ENCODE measurements around the gene ARPP21. TPM values are rescaled to one million over a fixed set of nuclear protein-coding genes. Genes with fewer than 3 reads are reported as not detected.

Gene ARPP21
- total and polyA plus RNA-seq, 2 donors (not counting 3 experiments of a cell fraction or from before 2014, with no cell fraction given), result not detected

GRCh38 chr3:35671483-35671882 is 32.2 kb downstream of the ARPP21 start:
- intact Hi-C loops (cut with micrococcal nuclease) (no loop called here), dilution Hi-C loops (cut with MboI; ENCODE audit: extremely low pct_ligation_motif_present, low sequenced_read_pairs) (no loop called here)
- POLR2A ChIA-PET, result no interaction called here
- Histone ChIP-seq H3K36me3 (ENCODE audit: control insufficient read depth in 2 of 2, extremely low read depth in 1 of 2, insufficient read depth in 2 of 2, low read length in 2 of 2) (no peaks in the 10 kb centered on the region), H3K4me1 (ENCODE audit: control insufficient read depth, extremely low read depth, insufficient read depth, low read length) (peaks cover 4% of the 10 kb centered on the region), H3K27me3 (ENCODE audit: control insufficient read depth in 2 of 2, insufficient read depth in 2 of 2, low read length in 2 of 2) (peaks cover 0 to 2% of the 10 kb centered on the region in 2 experiments), H3K9ac (replicated peaks; ENCODE audit: extremely low read depth, insufficient read depth, low read length) (no peak overlapping the region), H3K79me2 (ENCODE audit: control insufficient read depth, insufficient read depth, low read length) (no peaks in the 10 kb centered on the region), H3K9me3 (replicated peaks; ENCODE audit: control insufficient read depth, insufficient read depth, low read length) (no peaks in the 10 kb centered on the region), H3K27ac (ENCODE audit: insufficient read depth, low read depth, low read length) (no peak overlapping the region), H3K9me1 (replicated peaks; ENCODE audit: control insufficient read depth, extremely low read depth, insufficient read depth, low read length) (no peaks in the 10 kb centered on the region), H3K4me3 (replicated peaks in 1 of 3; ENCODE audit: insufficient read depth in 1 of 3, low read depth in 1 of 3, low read length in 3 of 3) (no peak overlapping the region), H2AFZ (ENCODE audit: low read depth, low read length) (no peak overlapping the region), H3K4me2 (ENCODE audit: insufficient read depth, low read length) (no peak overlapping the region), H4K20me1 (replicated peaks; ENCODE audit: control insufficient read depth, extremely low read depth, insufficient read depth, low read length) (no peaks in the 10 kb centered on the region)
- CTCF ChIA-PET, result no interaction called here
- no TSS peak for BruUV-seq (replicated peaks)
- DNase-seq (ENCODE audit: low read depth, low spot score) (no peak), FAIRE-seq (no peak)
- TF ChIP-seq POLR2A (IDR thresholded peaks at IDR 0.05; ENCODE audit: low read depth, low read length), result no peak
- no peak for TF ChIP-seq POLR2AphosphoS5 (IDR thresholded peaks at IDR 0.05; ENCODE audit: insufficient read depth, low read depth, low read length)
- TF ChIP-seq MAX (IDR thresholded peaks at IDR 0.05; ENCODE audit: insufficient read depth, insufficient read length), result no peak
- TF ChIP-seq EZH2 (IDR thresholded peaks at IDR 0.05; ENCODE audit: borderline replicate concordance, low read depth, low read length, severe bottlenecking), result no peak
- no peak for TF ChIP-seq CTCF (IDR thresholded peaks at IDR 0.05; ENCODE audit: extremely low read depth in 1 of 2, insufficient read depth in 1 of 2, low read depth in 1 of 2, low read length in 2 of 2)
- no peak for TF ChIP-seq FOS (IDR thresholded peaks at IDR 0.05; ENCODE audit: borderline replicate concordance, insufficient read depth, low read length)
- no peak for TF ChIP-seq GATA2 (IDR thresholded peaks at IDR 0.05; ENCODE audit: insufficient read depth, insufficient read length, low read depth, low read length)
- no peak for TF ChIP-seq MYC (IDR thresholded peaks at IDR 0.05; ENCODE audit: low read depth, low read length)
- TF ChIP-seq JUN (IDR thresholded peaks at IDR 0.05; ENCODE audit: borderline replicate concordance, insufficient read depth, insufficient read length, low read depth), result no peak

Measured in endothelial cell of umbilical vein (primary cell).